GOT3 (cell line): ENCODE measurements around the gene PUS10.

ENCODE experiments used
- DNase-seq: peaks from one replicate; lab custom pipeline; 2025; ENCODE audit warnings: mixed read lengths; lab: John Stamatoyannopoulos, UW

Gene PUS10

DNA sequence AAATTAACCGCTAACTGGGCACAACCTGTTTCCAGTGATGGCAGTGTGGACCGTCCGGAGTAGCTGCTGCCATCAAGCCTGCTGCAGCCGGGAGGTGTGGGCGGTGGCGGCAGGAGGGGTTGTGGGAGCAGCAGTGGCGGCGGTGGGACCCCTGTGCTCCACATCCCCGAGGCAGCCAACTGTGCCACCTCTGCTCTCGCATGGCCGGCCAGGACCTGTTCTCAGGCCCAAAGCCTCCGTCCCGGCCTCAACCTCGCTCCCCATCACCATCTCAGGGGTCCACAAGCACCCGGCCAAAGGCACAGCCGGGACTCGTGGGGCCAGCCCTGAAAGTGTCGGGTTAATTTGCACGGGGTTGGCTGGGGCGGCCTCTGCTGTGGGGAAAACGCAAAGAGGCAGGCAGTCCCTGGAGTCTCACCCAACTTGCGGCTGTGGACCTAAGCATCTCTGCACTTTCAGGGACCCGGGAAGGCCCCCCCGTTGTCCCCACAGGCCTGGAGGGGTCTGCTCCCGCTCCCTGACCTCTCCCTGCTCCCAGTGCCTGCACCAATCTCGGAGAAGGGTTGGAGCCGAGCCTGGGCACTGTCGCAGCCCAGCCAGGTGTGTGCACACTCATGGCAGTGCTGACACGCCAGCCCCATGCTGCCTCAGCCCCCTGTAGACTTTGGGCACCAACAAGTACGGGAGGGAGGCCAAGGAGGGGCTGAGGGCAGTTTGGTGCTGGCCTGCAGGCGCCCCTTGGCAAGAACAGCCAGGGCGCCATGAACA is 45.0 kb downstream of the PUS10 start:
- no peak for DNase-seq

DNA sequence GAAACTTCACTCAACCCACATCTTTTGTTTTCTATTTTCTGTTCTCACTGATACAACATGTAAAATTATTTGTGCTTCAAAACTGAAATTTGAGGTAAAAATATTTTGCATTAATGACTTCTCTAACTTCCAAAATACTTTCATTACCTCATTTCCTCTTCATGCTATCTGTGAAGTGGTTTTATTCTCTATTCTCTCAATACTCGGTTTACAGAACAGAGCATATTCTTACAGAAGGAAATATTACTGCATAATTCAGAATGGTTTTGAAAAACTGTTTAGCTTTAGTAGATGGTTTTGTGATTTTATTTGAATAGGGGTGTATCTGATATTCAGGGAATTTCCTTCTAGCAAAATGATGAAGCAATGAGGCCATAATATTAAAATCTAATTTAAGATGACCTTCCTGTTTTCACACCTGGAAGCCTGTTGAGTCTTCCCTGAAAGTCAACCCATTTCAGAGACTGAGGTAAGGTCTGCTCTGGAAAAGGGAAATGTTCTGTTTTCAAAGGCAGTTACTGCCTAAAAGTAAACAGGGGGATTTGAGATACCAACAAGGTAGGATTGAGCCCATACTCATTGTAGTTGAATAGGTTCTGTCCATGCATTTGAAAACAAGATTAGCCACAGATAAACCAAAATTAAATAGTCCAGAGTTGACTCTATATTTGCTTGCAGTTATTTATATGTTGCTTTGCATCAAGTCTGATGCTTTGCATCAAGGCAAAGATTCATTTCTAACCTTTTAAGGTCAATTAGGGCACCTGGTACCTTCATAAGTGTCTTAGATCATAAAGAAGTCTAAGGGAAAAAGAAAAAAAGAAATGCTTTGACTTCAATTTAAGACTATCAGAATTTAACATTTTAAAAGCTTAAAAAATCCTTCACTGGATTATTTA is 51.3 kb downstream of the PUS10 start:
- DNase-seq: no peak

DNA sequence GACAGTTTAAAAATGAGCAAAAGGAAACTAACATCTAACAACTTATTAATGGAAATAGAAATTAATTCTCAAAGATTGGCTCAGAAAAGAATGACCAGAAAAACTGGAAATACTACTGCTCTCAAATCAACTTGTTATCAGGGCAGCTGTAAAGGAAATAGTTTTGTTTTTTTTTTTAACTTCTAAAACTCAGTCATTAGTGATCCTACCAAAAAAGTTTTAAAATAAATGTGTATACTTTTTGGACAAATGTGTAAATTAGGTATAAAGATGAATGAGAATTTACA is 52.6 kb downstream of the PUS10 start:
- no peak for DNase-seq

DNA sequence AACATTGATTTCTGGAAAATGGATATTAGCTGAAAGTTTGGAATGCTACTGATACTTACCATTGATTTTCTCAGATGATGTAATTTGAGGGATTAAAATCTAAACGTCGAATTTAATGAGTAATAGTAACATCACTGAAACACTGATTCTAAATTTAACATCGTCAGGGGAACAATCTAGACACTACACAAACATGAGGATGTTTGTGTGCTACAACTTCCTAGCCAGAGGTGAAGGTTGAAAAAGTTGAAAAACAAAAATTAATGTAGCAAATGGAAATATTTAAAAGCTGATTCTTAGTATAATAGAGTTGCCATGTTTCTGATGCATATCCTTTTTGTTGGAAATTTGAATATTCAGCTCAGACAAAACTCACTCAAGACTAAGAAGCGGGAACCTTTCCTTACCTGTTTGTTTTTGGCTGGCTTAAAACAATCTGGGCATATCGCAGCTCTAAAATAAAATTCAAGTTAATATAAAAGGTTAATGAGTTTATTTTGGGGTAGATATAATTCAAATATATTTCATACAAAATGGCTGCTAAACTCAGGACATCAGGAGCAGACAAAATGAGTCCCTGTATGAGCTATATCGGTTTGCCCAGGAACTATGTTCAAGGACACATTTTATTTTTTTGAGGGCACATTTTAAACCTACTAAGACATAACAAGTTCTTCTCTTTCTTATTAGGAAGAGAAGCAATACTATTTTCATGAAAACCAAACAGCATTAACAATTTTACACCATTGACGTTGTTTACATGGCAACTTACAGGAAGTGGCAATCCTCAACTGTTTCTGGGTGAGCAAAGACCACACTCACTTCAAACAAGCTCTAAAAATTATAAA is 53.2 kb downstream of the PUS10 start:
- DNase-seq: no peak

DNA sequence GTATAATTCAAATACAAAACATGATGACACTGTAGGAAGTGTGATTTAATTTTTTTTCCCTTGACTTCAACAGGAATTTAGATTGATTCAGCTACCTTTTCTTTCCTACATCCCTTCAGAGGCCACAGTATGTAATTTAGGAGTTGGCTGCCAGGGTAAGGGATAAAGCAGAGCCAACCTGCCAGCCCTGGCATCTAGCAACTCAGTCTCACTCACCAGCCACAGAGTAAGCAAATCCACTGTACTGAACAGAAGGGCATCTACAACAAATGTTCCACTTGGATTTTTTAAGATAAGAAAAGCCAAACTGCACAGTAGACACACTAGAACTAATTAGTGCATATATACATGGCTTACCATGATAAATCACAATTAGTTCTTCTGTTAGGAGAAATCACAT is 54.9 kb downstream of the PUS10 start:
- DNase-seq: no peak

DNA sequence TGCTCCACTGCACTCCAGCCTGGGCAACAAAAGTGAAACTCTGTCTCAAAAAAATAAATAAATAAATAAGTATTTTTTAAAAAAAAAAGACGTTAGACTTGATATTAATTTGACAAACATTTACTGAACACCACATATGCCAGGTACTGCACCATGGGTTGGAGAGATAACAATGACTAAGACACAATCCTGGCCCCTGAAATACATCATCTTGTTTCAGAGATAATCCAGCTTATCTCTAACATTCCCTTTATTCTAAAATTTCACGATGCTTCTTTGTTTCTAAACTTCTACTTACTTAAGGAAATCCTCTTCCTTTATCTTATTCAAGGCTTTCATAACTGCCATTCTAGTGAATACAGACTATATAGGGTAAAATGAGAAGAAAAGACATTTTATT is 55.5 kb downstream of the PUS10 start:
- DNase-seq: no peak

DNA sequence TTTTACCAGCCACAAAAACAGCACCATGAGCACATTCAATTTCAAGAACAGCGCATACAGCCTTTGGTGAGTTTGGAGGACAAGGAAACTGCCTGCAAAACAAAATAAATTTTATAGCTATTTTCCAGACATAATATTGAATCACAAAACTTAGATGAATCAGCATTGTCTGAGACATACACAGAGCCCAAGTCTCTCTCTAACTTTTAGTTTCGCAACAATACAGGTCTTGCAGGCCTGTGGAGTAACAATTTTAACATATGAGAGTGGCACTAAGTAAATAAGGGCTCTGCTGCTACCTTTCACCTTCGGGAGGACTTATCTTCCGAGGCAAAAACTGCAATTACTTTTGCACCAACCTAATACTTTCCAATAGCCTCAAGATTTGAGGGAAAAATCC is 56.6 kb downstream of the PUS10 start:
- DNase-seq: no peak

DNA sequence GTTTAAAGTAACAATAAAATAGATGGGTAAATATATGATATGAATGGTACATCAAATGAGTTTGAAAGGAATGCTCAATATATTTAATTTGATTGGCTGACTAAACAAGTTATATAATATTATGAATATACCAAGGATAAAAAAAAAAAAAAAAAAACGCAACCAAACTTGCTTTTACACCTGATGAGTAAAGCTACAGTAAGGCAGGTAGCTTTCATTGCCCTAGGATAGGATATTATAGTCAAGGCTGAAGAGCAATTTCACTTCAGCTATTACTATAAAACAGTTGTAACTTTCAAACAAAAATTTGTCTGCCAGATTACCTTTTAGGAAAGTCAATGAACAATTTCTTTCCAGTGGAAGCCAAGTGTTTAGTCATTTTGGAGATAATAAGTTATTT is 57.3 kb downstream of the PUS10 start:
- no peak for DNase-seq

DNA sequence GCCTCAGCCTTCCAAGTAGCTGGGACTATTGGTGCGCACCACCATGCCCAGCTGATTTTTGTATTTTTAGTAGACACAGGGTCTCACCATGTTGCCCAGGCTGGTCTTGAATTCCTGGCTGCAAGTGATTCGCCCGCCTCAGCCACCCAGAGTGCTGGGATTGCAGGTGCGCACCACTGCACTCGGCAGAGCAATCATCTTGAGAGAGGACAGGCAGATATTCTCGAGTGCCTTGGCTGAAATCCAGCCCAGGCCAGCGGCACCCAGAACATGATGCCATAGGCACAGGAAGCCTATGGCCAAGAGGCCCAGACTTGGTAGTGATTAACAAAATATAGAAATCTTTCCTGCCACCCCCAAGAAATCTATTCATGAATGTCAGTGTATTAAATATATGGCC is 58.6 kb downstream of the PUS10 start:
- no peak for DNase-seq

DNA sequence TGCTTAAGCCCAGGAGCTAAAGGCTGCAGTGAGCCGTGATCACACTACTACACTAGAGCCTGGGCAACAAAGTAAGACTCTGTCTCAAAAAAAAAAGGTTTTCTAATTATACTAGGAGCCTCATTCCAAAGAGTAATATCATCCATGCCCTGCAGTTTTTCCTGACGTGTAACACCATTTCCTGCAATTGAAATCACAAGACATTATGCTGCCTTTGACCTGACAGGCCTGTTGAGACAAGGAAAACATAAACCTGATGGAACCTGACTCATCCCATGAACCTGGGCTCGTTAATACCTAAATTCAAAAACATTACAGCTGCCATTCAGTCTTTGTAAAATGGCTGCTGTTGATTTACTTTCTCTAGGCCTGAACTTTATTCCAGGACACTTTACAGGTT is 59.3 kb downstream of the PUS10 start:
- no peak for DNase-seq

DNA sequence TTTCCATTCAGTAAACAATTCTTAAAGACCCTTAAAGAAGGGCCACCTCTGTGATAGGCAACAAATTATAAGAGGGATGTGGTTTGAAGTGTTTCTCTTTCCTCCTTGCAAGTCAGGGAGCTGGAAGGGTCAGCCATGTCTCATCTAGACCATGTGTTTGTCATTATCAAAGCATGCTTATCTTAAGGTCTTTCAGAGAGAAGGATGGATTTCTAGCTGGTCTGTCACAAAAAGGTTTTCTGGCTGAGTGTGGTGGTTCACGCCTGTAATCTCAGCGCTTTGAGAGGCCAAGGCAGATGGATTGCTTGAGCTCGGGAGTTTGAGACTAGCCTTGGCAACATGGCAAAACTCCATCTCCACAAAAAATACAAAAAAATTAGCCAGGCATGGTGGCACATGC is 59.7 kb downstream of the PUS10 start:
- DNase-seq: no peak

DNA sequence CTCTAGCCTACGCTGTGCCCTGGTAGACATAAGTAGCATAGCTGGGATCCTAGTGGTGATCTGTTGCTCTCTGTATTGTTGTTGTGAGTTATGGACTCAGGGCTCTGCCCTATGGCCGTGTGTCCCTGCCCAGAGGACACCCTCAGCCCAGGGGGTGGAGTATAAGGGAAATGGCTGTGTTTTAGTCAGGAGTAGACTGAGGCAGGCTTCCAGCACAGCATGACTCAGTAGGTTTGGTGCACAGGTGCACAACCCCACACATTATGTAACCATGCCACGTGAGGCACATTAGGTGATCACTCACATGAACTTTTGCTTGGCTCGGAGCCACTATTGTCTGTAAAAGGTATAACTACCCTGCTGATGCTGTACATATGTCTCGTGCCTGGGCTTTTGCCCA is 60.4 kb downstream of the PUS10 start:
- no peak for DNase-seq

DNA sequence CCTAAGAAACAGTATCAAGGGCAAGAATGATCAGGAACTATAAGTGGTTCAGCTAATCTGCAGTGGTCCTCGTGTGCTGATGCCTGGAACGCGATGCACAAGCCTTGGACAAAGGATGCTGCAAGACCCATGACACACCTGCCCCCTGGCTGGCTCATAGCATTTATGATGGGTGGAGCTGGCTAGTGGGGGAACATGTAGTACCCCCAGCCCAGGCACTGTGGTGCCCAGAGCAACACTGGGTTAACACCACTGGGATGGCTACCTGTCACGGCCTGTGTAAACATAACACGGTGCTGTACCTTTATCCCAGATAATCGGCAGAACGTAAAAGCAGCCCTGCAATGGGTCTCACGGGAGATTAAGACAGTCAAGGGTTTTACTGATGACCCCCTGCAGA is 60.8 kb downstream of the PUS10 start:
- DNase-seq: no peak

DNA sequence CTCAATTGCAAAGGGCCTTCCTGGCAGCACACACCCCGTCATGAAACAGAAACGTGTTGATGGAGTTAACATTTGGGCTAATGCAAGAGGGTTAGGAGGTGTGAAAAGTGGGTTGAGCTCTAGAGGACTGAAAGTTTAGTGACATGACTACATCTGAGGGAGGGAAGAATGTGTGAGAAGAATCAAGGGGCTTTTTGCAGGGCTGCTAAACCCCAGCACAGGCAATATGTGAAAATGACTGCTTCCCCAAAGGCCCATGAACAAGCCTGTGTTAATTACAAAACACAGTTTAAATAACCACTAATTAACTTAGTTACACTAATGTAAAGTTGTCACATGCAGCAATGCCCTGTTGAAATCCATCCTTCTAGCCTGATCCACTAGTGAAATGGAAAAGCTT is 63.9 kb downstream of the PUS10 start:
- DNase-seq: no peak

DNA sequence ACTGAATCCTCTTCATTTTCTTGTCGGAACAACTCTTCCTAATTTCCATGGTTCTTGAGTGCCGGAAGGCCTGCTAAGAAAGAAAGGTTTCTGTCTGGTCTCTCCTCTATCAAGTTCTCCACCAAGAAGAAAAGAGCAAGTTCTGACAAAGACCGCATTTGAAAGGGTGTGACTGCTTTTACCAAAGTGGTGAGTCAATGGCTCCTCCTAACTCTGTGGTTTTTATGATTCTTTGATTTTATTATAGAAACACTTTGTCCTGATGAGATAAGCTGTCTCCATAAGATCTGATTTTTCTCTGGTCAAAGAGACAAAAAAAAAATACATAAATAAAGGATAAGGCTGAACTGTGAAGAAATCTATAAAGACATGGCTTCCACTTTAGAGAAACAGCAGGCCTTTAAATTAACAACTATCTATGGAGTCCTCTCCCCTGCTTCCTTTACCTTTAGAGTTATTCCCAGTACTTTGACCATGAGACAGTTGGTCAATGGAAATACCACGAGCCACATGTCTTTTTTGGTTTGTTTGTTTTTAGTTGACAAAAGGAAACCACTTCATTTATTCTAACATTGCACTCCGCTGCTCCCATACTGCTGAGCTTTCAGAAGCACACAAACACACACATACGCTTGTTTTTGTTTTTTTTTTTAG is 69.0 kb downstream of the PUS10 start:
- no peak for DNase-seq

DNA sequence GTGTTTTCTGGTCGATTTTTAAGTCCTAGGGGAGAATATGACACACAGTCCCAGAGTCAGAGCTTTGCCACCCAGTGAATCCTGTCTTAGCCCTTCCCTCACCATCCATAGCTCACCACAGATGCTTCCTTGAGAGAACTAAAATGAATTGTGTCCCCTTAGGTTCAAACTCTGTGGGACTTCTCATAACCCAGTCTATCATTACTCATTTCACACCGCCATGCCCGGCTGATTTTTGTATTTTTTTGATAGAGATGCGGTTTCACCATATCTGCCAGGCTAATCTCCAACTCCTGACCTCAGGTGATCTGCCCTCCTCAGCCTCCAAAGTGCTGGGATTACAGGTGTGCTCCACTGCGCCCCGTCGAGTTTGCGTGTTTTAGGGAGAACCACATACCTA is 69.9 kb downstream of the PUS10 start:
- DNase-seq: no peak

DNA sequence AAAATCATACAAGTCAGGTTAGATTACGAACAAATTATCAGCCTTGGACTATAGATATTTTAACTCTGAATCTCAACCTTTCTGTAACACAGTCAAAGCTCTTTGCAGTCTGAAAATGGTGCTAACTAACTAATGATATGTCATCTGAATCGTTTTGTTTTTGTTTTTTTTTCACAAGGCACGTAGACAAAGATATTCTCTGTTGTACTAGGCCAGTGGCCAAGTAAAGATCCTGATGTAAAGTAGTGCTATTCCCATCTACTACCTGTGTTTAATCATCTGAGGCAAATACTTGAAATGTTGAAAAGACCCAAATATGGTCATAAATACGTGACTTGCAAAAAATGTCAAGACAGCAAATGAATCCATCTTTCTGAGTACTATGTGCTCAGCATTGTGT is 71.0 kb downstream of the PUS10 start:
- DNase-seq: no peak

DNA sequence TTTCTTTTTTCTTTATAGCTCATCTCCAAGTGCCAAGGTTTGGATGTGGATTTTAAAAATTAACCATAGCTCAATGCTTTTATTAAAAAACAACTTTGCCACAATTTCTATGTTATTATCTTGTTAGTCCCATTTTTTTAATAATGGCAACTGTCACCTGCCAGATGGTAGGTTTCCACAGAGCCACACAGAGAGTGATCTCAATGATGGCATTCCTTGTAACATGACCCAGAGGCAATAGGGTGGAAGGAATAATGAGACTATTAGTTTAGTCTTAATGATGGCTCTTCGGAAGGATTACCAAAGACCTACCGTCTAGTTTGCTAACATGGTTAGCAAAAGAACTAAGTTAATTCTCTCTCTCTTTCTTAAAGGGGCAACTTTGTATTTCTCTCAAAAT is 72.7 kb downstream of the PUS10 start:
- DNase-seq: no peak

DNA sequence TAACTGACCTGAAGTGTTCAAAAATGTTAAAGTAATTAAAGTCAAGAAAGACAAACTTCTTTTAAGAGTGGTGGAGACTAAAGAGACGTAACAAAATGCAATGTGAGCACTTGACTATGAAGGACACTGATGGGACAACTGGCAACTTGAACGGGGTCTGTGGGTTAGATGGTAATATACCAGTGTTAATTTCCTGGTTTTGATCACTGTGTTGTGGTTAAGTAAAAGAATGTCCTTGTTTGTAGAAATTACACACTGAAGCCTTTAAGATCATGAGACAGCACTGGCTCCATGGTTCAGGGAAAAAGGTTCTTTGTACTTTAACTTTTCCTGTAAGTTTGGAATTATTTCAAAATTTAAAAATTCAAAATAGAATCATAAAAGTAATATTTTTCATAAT is 78.4 kb downstream of the PUS10 start:
- no peak for DNase-seq

DNA sequence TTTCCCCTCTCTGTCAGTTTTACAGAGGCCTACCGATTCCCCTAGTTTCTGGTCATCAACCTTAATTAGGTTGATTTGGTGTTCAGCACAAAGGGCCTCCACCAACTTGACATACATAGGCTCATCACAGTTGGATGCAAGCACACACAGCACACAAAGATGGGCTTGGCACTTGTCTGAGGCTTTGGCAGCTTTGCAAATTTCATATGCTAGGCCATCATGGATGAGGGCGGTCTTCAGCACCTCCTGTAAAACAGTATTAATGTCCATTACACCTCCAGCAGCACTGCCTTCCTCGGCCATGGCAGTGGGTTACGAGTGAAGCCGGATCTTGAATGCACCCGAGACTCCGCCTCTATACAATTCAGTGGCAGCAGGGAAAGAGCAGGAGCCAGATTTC is 79.8 kb downstream of the PUS10 start:
- DNase-seq: no peak

DNA sequence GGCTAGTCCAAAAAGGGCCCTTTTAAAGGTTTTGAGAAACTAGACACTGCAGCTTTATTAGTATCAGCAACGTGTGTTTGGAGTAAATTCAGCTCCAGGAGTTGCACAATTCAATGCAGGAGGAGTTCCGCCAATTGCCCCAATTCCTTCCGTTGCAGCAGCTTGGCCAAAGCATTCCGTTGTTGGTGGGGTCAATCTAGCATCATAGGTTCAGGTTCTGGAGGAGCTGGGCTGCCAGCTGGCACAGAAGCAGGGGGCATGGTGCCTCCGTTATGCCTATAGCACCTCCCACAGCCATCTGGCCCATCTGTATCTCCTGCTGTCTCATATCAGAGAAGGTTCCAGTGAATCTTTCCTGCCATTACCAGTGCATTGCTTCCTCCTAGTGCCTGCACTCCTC is 81.3 kb downstream of the PUS10 start:
- DNase-seq: no peak

DNA sequence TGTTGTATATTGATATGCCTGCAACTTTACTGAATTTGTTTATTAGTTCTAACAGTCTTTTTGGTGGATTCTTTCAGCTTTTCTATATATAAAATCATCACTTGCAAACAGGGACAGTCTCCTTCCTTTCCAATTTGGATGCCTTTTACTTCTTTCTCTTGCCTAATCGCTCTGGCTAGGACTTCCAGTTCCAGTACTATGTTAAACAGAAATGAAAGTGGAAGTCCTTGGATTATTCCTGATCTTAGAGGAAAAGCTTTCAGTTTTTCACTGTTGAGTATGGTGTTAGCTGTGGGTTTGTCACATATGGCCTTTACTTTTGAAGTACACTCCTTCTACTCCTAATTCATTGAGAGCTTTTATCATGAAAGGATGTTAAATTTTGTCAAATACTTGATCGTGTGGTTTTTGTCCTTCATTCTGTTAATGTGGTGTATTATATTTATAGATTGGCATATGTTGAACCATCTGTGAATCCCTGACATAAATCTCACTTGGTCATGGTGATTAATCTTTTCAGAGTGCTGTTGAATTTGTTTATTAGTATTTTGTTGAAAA is 83.8 kb downstream of the PUS10 start:
- DNase-seq: no peak
